Fibroblast of skin of abdomen (primary cell): ENCODE data around the gene FAM210A.
"Not testable (repeated sequence)": the region's sequence is repeated elsewhere in the genome, so short reads cannot be mapped to it uniquely, and the experiment has no call there.

ENCODE experiments used
- DNase-seq: peaks from one replicate; pipeline ENCODE4 v3.0.0-alpha.2; 2013

FAM210A gene

DNA sequence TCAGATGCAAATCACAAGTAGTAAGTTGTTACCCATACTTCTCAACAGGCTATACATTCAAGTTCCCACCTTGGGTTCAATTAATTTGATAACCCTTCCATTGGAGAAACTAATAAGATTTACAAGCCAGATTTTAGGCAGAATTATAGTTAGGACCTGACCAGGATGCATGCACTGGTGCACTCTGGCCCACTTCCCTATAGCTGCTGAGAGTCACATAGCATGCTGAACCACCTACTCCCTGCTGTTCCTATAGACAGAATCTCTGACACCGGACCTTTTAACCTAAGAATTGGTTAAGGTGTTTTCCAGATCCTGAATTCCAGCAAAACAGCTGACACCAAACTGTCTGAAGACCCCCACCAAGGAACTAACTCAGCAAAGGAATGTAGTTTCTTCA lies 26.2 kb downstream of the FAM210A start:
- no peak for DNase-seq

GRCh38 chr18:13696961-13697360 lies 29.4 kb downstream of the FAM210A start:
- DNase-seq, result no peak

DNA sequence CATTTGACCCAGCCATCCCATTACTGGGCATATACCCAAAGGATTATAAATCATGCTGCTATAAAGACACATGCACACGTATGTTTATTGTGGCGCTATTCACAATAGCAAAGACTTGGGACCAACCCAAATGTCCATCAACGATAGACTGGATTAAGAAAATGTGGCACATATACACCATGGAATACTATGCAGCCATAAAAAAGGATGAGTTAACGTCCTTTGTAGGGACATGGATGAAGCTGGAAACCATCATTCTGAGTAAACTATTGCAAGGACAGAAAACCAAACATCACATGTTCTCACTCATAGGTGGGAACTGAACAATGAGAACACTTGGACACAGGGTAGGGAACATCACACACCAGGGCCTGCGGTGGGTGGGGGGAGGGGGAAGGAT lies 31.0 kb downstream of the FAM210A start:
- not testable (repeated sequence) for DNase-seq

GRCh38 chr18:13690060-13690459 lies 36.3 kb downstream of the FAM210A start:
- DNase-seq, result not testable (repeated sequence)

DNA sequence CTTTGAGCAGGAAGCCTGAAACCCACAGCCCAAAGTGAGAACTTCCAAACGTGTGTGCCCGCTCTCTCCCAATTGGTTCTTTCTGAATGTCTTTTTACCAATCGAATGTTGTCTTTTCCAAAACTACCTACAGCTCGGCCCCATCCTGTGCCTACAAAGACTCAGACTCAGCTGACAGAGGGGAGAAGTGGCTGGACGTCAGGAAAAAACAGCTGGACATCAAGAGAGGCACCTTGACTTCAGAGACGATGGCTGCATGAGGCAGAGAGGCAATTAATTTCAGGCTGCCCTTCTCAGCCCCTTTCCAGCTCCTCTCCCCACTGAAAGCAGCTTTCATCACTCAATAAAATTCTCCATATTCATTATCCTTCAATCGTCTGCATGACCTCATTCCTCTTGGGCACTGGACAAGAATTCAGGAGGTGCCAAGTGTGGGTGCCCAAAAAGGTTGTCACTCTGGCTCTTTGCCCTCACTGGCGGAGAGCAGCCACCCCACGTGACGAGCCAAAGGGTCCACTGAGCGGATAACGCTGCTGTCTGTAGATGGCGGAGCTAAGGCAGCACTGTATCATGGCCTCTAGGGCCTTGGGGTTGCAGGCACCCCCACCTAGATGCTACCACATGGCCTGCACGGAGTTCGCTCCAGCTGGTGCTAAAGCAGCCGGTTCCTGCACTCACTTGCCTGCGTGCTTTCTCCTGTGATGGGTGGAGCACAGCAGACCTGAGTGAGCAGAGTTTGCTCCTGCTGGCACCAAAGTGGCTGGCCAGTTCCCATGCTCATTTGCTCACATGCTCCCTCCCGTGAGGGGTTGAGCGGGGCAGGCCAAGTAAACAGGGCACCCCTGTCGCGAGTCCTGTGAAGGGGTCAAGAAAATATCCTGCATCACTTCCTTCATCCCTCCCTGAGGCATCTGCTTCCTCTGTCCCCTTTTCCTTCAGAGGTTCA lies 37.9 kb downstream of the FAM210A start:
- no peak for DNase-seq

- DNase-seq, result no peak
Observed at GRCh38 chr18:13684546-13684945, 41.8 kb downstream of the FAM210A start.

GRCh38 chr18:13681701-13682100 lies 44.7 kb downstream of the FAM210A start:
- DNase-seq, result no peak

- no peak for DNase-seq
Observed at GRCh38 chr18:13680612-13681011, 45.7 kb downstream of the FAM210A start.

- not testable (repeated sequence) for DNase-seq
Observed at GRCh38 chr18:13677350-13677749, 49.0 kb downstream of the FAM210A start.

DNA sequence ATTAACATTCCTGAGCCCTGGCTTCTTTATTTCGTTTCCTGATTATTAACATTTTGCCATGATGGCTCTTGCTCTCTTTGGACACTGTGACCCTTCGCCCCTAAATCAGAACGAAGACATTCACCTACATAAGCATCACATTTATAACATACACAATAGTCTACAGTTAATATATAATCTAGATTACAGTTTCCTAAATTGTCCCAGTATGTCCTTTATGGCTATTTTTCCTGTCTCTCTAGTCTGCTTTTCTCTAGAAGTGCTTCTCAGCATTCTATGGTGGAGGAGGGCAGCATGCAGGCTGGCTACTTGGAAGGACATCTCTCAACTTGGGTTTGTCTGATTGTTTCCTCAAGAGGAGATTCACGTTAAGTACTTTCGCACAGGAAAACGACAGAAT lies 49.9 kb downstream of the FAM210A start:
- no peak for DNase-seq

- DNase-seq, result peak; percentile 18
Observed at GRCh38 chr18:13672657-13673056, 53.7 kb downstream of the FAM210A start.

- DNase-seq, result no peak
Observed at GRCh38 chr18:13661779-13662256, 64.5 kb downstream of the FAM210A start.

GRCh38 chr18:13661051-13661778 lies 65.1 kb downstream of the FAM210A start:
- no peak for DNase-seq

- DNase-seq, result no peak
Observed at GRCh38 chr18:13660510-13660909, 65.8 kb downstream of the FAM210A start.

- DNase-seq, result no peak
Observed at GRCh38 chr18:13658436-13659204, 67.7 kb downstream of the FAM210A start.

DNA sequence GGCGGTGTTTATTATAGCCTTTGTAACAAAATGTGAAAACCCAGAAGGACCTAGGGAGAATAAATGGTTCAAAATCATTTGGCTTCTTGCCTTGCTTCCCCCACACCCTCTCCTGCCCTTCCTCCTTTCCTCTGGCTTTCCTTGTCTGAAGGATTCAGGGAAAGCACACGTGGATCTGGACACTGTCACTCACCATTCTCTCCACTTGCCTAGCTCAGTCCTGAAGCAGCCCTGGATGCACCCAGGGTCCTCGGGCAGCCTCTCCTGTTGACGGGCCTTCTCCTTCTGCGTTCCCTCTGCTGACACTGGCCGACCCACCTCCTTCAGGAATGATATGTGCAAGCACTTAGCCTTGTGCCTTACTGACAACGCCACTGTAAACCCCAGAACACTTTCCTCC lies 68.4 kb downstream of the FAM210A start:
- no peak for DNase-seq

DNA sequence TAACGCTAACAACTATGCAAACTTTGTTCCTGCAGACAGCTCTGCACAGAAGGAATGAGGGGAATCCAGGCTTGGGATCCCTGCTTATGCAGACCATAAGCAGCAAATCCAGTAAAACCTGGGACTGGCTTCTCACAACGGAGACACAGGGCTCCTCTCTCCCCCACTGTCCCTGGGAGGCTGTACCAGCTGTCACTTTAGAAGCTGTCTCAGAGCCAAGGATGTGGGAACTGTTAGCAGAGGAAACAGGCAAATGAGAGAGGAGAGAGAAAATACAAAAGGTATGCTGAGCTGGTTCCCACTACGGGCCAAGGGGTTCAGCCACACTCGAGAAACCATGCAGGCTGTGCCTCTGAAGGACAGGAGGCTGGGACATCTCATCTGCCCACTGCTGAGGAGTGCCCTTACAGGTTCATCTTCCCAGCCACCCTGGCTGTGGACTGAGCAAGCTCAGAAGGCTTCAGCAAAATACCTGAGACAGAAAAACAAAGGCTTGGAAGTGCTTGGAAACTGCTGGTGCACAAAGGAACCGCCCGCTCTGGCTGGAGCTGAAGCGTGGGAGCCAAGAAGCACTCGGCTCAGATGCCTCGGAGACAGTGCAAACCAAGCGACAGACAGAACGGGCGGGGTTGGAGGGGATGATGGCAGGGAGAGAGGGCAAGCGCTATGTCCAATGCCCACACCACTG lies 72.5 kb downstream of the FAM210A start:
- DNase-seq, result no peak

DNA sequence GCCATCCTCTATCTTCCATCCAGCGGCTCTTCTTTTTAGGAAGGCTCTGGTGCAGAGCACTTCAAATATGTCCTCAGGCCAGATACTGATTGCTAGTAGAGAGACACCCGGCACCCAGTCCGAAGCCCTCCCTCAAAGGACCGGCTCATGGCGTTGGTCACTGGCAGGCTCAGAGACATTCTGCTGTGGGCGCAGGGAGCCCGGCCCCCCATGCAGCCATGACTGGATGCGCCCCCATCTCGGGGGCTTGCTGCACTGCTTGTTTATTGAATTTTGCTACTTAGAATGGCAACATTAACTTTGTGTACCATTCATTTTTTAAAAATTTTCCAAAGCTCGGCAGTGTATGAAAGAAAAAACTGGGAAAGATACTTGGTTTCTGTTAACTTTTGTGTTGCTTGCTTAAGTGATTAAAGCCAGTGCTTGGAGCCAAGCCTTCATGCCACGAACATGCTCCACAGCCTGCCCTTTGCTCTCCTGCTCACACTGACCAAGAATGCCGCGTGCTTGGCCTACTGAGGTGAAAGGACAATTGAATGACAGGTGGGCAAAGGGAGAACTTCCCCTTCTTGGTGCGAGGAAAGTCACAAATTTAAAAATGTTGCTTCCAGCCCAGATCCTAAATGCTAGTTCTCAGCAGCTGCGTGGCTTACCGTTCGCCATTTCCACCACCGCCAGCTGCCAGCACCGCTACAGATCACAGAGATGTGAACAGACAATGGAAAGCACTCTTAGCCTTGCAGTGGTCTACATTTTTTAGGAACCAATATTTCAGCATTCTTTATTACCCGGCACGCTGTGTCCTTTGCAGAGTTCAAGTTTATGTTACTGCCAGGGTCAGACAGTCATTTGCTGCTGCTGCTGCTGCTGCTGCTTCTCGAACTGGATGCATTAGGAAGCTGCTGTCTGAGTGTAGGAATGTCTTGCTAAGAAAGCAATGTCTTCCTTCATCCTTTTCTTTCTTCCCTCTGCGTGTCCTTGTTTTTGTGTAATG lies 76.7 kb downstream of the FAM210A start:
- no peak for DNase-seq

- DNase-seq, result no peak
Observed at GRCh38 chr18:13647761-13648160, 78.6 kb downstream of the FAM210A start.

DNA sequence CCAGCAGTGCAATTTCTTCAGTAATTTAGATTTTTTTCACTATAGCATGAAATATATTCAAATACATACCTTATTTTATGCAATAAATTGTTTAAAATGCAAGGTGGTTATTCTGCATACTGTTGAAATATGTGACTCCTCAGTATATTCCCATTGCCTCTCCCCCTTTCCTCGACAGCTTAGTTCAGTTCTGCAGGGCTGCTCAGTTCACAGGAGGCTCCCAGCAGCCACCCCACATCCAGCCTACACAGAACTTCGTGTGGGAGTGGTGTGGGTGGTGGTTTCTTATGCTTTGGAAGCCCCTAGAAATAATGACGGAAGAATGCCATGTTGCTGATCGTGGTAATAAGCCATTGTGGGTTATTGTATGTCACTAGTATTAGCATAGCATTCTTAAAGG lies 79.7 kb downstream of the FAM210A start:
- DNase-seq, result no peak

GRCh38 chr18:13645093-13645492 lies 81.3 kb downstream of the FAM210A start:
- no peak for DNase-seq
